Measurements from ENCODE around the gene ATG16L2. TPM values are rescaled to one million over a fixed set of nuclear protein-coding genes. Genes with fewer than 3 reads are reported as not detected.

Gene ATG16L2
- polyA plus RNA-seq, 1 donor from 2014 or later = 9.4 TPM

DNA sequence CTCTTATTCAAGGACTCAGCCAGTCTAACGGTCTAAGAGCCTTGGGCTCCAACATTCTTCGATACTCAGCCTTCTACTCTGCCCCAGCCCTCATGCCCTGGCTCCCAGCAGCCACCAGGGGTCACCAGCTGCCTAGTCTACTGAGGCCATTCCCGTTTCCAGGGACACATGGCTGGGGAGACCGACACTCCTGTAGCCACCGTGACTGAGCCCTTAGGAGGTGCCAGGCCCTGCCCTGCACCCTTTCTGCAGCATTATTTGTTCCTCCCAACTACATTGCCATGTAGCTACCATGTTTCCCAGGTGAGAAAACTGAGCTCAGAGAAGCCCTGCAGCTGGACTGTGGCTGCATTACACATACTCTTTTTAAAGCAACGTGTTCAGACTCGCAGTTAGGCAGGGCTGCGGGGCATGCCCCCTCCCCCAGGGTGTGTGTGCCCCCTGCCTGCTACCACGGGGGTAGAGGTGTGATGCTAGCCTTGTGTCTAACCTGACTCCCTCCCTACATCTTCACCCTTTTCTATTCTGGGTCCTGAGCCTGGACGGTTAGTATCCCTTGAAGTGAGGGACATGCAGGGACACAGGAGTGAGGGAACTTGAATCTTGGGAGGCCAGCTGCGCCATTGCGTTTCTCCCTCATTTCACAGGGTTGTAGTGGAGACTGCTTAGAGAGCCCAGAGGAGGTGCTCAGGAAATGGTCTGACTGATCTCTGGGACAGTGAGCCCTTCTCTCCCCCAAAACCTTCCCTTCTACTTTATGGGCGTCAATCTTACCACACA lies 17.5 kb downstream of the ATG16L2 start:
- Histone ChIP-seq H3K27ac (ENCODE audit: low read length) (no peak overlapping the region), H4K20me1 (ENCODE audit: insufficient read depth) (no peaks in the 10 kb centered on the region), H3K4me2 (ENCODE audit: low read length) (no peak overlapping the region), H3K27me3 (ENCODE audit: insufficient read depth, low read depth, low read length) (no peaks in the 10 kb centered on the region), H3F3A (ENCODE audit: insufficient read depth, low read length, poor library complexity, severe bottlenecking) (no peaks in the 10 kb centered on the region), H3K9me2 (ENCODE audit: insufficient read depth, low read length) (no peaks in the 10 kb centered on the region), H3K9ac (ENCODE audit: low read length) (no peak overlapping the region), H3K79me2 (replicated peaks; ENCODE audit: insufficient read depth, low read length) (no peaks in the 10 kb centered on the region), H3K36me3 (ENCODE audit: insufficient read depth, low read length) (no peaks in the 10 kb centered on the region), H3K9me3 (ENCODE audit: low read length) (no peaks in the 10 kb centered on the region), H2AFZ (ENCODE audit: low read depth, low read length) (no peak overlapping the region), H3K4me3 (ENCODE audit: low read length) (no peak overlapping the region)
- TF ChIP-seq MXI1 (conservative IDR thresholded peaks at IDR 0.05; ENCODE audit: poor library complexity, severe bottlenecking) = peak; percentile 50
- TF ChIP-seq SMC3 (conservative IDR thresholded peaks at IDR 0.05; ENCODE audit: poor library complexity) = peak; percentile 97
- TF ChIP-seq RAD21 (conservative IDR thresholded peaks at IDR 0.05) = peak; percentile 93
- no peak for TF ChIP-seq EP300 (conservative IDR thresholded peaks at IDR 0.05; ENCODE audit: poor library complexity, severe bottlenecking)
- TF ChIP-seq EZH2 (IDR thresholded peaks at IDR 0.05; ENCODE audit: borderline replicate concordance, insufficient read depth, low read length, poor library complexity, severe bottlenecking) = no peak
- TF ChIP-seq POLR2AphosphoS5 (IDR thresholded peaks at IDR 0.05) = peak; percentile 13
- TF ChIP-seq, protein P1, sequence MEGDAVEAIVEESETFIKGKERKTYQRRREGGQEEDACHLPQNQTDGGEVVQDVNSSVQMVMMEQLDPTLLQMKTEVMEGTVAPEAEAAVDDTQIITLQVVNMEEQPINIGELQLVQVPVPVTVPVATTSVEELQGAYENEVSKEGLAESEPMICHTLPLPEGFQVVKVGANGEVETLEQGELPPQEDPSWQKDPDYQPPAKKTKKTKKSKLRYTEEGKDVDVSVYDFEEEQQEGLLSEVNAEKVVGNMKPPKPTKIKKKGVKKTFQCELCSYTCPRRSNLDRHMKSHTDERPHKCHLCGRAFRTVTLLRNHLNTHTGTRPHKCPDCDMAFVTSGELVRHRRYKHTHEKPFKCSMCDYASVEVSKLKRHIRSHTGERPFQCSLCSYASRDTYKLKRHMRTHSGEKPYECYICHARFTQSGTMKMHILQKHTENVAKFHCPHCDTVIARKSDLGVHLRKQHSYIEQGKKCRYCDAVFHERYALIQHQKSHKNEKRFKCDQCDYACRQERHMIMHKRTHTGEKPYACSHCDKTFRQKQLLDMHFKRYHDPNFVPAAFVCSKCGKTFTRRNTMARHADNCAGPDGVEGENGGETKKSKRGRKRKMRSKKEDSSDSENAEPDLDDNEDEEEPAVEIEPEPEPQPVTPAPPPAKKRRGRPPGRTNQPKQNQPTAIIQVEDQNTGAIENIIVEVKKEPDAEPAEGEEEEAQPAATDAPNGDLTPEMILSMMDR (IDR thresholded peaks at IDR 0.05; ENCODE audit: poor library complexity, severe bottlenecking) = peak; percentile 94

GRCh38 chr11:72832301-72833082 lies 18.3 kb downstream of the ATG16L2 start:
- H3F3A ChIP-seq (ENCODE audit: insufficient read depth, low read length, poor library complexity, severe bottlenecking) = no peaks in the 10 kb centered on the region
- H3K9ac ChIP-seq (ENCODE audit: low read length) = no peak overlapping the region
- no peaks in the 10 kb centered on the region for H3K27me3 ChIP-seq (ENCODE audit: insufficient read depth, low read depth, low read length)
- H3K36me3 ChIP-seq (ENCODE audit: insufficient read depth, low read length) = no peaks in the 10 kb centered on the region
- no peaks in the 10 kb centered on the region for H4K20me1 ChIP-seq (ENCODE audit: insufficient read depth)
- H3K79me2 ChIP-seq (replicated peaks; ENCODE audit: insufficient read depth, low read length) = no peaks in the 10 kb centered on the region
- no peaks in the 10 kb centered on the region for H3K9me3 ChIP-seq (ENCODE audit: low read length)
- no peaks in the 10 kb centered on the region for H3K9me2 ChIP-seq (ENCODE audit: insufficient read depth, low read length)
- TF ChIP-seq EP300 (conservative IDR thresholded peaks at IDR 0.05; ENCODE audit: poor library complexity, severe bottlenecking) = no peak
- no peak for TF ChIP-seq TAF1 (IDR thresholded peaks at IDR 0.05; ENCODE audit: low read depth)
- no peak for TF ChIP-seq RAD21 (conservative IDR thresholded peaks at IDR 0.05)
- no peak for TF ChIP-seq REST (IDR thresholded peaks at IDR 0.05; ENCODE audit: borderline replicate concordance)
- no peak for TF ChIP-seq SMC3 (conservative IDR thresholded peaks at IDR 0.05; ENCODE audit: poor library complexity)
- TF ChIP-seq, protein P1 (IDR thresholded peaks at IDR 0.05; ENCODE audit: poor library complexity, severe bottlenecking) = no peak
- TF ChIP-seq EZH2 (IDR thresholded peaks at IDR 0.05; ENCODE audit: borderline replicate concordance, insufficient read depth, low read length, poor library complexity, severe bottlenecking) = no peak
- TF ChIP-seq POLR2AphosphoS5 (IDR thresholded peaks at IDR 0.05) = no peak
- TF ChIP-seq MXI1 (conservative IDR thresholded peaks at IDR 0.05; ENCODE audit: poor library complexity, severe bottlenecking) = no peak
- H3K4me2 ChIP-seq (ENCODE audit: low read length) = no peak overlapping the region
- H3K27ac ChIP-seq (ENCODE audit: low read length) = no peak overlapping the region
- H3K4me3 ChIP-seq (ENCODE audit: low read length) = no peak overlapping the region
- H2AFZ ChIP-seq (ENCODE audit: low read depth, low read length) = no peak overlapping the region
